Activated naive CD4-positive, alpha-beta T cell treated with anti-CD3 and anti-CD28 coated beads for 36 hours (primary cell): ENCODE data around the gene BRD9. TPM values are rescaled to one million over a fixed set of nuclear protein-coding genes. Genes with fewer than 3 reads are reported as not detected.
A peak's percentile ranks its signal among the peaks of the same experiment; 100 is the strongest.
"Not testable (repeated sequence)": the region's sequence is repeated elsewhere in the genome, so short reads cannot be mapped to it uniquely, and the experiment has no call there.

Experiments
- CTCF ChIA-PET: fragments of 350-600 bp; sonication (Branson Sonifier 250); formaldehyde crosslinking; loops from one replicate; lab custom pipeline; 2021; ENCODE audit warnings: antibody characterized with exemption; lab: Charles Lee
- DNase-seq: peaks from one replicate; pipeline ENCODE4 v3.0.0-alpha.2; 2020
- H3K27ac Mint-ChIP-seq: one replicate; pipeline ENCODE4 v1.8.0; 2021; ENCODE audit warnings: mild to moderate bottlenecking, mixed read lengths
- H3K27me3 Mint-ChIP-seq: one replicate; pipeline ENCODE4 v1.8.0; 2021; ENCODE audit warnings: low read depth, mixed read lengths
- H3K36me3 Mint-ChIP-seq: one replicate; pipeline ENCODE4 v1.8.0; 2021; ENCODE audit warnings: low read depth, mixed read lengths
- H3K4me1 Mint-ChIP-seq: one replicate; pipeline ENCODE4 v1.8.0; 2021; ENCODE audit warnings: low read depth, mixed read lengths
- H3K4me3 Mint-ChIP-seq: one replicate; pipeline ENCODE4 v1.8.0; 2021; ENCODE audit warnings: mild to moderate bottlenecking, moderate library complexity, mixed read lengths
- H3K9me3 Mint-ChIP-seq: one replicate; pipeline ENCODE4 v1.8.0; 2021; ENCODE audit warnings: mixed read lengths
- intact Hi-C: fragments of 100-400 bp; cut with micrococcal nuclease; formaldehyde crosslinking; loops from one replicate; pipeline ENCODE4 v1.15.1; 2023
- total RNA-seq, 2 experiments: library from RNA; stranded (reverse); gene quantifications; one replicate each; pipeline ENCODE4 v1.2.3, GENCODE V29; 2021

The BRD9 gene
- total RNA-seq = 10 to 100 TPM; 42.4 to 45.4 TPM

GRCh38 chr5:892394-893136 is at the start of gene BRD9, which contains the start of gene TRIP13:
Gene BRD9, minus strand, starts transcription at chr5:892801. Its CDS starts 144 bp downstream, at chr5:892657.
Gene TRIP13, plus strand, starts transcription at chr5:892884. Its CDS starts 115 bp downstream, at chr5:892999.
- peak; percentile 86 for DNase-seq
- Mint-ChIP-seq H3K4me3 (peak within 1 kb of the TSS; percentile 87), H3K36me3 (peaks cover 40% of the 10 kb centered on the region), H3K27me3 (no peaks in the 10 kb centered on the region), H3K4me1 (peaks cover 34% of the 10 kb centered on the region), H3K9me3 (no peaks in the 10 kb centered on the region), H3K27ac (peak within 1 kb of the TSS; percentile 77)
- intact Hi-C loops = loop anchor here (2.0 to 5.0 kb wide), 3 partner anchors 200 to 440 kb away; partner anchors contain the start of gene TPPP
- CTCF ChIA-PET = interaction anchor here (0.7 to 1.7 kb wide), 3 partner anchors 11 to 752 kb away, joined by 3 to 5 read pairs (median 5); no protein-coding TSS in a partner anchor

GRCh38 chr5:940741-941140 is 48.1 kb upstream of the BRD9 start:
- peaks cover 18% of the 10 kb centered on the region for H3K27me3 Mint-ChIP-seq

GRCh38 chr5:939368-939767 is 46.8 kb upstream of the BRD9 start:
- no peaks in the 10 kb centered on the region for H3K36me3 Mint-ChIP-seq
- CTCF ChIA-PET = no interaction called here
- H3K27ac Mint-ChIP-seq = no peak overlapping the region
- DNase-seq = no peak
- peaks cover 3% of the 10 kb centered on the region for H3K4me1 Mint-ChIP-seq
- no peaks in the 10 kb centered on the region for H3K9me3 Mint-ChIP-seq
- H3K27me3 Mint-ChIP-seq = peaks cover 10% of the 10 kb centered on the region
- H3K4me3 Mint-ChIP-seq = no peak overlapping the region
- intact Hi-C loops = no loop called here

More at GRCh38 chr5:940741-941140, 48.1 kb upstream of the BRD9 start:
- DNase-seq, H3K9me3 Mint-ChIP-seq, H3K27ac Mint-ChIP-seq, CTCF ChIA-PET, H3K4me3 Mint-ChIP-seq, H3K36me3 Mint-ChIP-seq, intact Hi-C loops, H3K4me1 Mint-ChIP-seq: not testable (repeated sequence)

DNA sequence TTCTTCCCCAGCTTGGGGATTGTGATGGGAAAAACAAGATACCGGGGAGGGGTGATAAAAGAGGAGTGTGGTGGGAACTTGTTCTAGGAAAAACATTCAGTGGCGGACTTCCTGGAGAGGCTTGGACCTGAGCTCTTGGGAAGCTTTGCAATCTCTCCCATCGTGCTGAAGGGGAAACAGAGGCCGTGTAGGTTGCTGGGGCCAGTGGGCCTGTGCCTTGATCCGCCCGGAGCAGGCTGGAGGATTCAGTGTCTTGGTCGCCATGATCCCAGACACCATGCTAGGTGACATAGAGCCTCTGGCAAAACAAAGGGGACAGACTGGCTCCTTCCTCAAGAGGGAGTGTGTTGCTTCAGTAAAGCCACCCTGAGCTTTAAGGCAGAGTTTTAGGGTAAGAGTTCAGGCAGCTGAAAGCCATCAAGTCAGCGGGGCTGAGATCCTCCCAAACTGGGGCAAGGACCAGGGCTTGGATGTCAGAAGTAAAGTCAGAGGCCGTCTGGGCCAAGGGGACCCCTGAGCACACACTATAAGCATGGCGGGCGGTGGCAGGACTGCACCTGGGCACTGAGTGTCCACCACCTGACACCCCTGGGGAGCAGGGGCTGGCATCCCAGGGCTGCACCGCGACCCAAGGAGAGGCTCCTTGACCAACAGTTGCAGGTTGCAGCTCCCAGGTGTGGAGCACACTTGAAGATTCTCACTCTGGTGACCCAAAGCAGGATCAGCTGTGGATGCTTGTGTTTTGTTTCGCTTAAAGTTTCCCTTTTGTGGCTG is 44.7 kb upstream of the BRD9 start:
- Mint-ChIP-seq H3K27me3 (peaks cover 3% of the 10 kb centered on the region), H3K36me3 (no peaks in the 10 kb centered on the region), H3K27ac (no peak overlapping the region), H3K4me1 (peaks cover 12% of the 10 kb centered on the region), H3K9me3 (no peaks in the 10 kb centered on the region), H3K4me3 (no peak overlapping the region)
- CTCF ChIA-PET = no interaction called here
- intact Hi-C loops = no loop called here
- no peak for DNase-seq

DNA sequence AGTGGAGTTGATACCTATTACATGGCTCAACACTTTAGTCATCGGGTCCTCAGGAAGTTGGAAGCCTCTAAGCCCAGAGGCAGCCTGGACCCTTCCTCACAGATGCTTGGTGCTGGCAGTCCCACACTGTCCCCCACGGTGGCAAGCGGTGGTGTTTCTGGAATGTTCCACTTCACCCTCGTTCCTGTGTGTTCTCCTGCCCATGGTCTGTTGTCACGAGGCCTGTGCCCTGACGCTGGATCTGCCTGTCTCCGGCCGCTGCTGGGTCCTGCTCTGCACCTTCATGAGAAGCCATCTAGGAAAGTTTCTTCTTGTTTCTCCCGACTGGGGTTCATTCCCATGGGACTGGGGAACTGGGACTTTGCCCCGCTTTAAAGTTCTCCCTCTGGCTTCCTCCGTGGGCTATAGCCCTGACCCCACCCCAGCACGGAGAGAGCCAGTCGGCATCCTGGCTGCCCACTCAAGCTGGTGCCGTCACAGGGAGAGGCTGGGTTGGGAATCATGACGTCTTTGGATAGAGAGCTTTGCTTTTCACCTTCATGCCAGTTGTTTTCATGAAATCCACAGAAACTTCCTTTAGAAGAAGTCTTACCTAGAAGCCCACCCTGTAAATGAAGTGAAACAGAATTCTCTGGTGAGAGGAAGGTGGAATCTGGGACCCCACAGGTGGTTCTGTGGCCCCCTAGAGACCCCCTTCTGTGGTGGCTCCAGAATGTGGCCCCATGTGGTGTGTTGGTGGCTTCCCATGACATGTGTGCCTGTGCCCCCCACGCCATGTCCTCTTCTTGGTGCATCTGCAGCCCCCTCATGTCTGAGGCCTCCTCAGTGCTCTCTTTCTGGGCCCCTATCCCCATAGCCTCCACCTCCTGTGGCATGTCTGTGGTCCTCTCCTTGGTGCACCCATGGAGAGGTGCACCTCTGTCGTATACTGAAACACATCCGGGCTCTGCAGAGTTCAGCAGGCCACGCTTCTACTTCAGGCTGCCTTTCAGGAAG is 43.8 kb upstream of the BRD9 start:
- no peak overlapping the region for H3K27ac Mint-ChIP-seq
- CTCF ChIA-PET = no interaction called here

DNA sequence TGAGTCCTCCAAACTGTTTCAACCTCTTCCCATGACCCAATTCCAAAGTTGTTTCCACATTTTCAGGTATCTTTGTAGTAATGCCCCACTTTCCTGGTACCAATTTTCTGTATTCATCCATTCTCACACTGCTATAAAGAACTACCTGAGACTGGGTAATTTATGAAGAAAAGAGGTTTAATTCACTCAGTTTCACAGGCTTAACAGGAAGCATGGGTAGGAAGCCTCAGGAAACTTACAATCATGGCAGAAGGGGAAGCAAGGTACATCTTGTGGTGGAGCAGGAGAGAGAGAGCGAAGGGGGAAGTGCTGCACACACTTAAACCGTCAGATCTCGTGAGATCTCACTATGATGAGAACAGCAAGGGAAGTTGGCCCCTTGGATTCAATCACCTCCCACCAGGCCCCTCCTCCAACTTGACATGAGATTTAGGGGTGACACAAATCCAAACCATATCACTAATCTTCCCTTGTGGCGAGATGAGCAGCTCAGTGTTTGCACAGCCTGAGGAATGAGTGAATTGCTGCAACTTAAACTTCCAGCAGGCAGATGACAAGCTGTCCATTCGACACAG is 43.0 kb upstream of the BRD9 start:
- Mint-ChIP-seq H3K9me3 (no peaks in the 10 kb centered on the region), H3K27me3 (no peaks in the 10 kb centered on the region), H3K4me1 (peaks cover 12% of the 10 kb centered on the region), H3K27ac (no peak overlapping the region), H3K36me3 (no peaks in the 10 kb centered on the region), H3K4me3 (no peak overlapping the region)
- no peak for DNase-seq
- intact Hi-C loops = loop anchor here (2.0 kb wide), 2 partner anchors 29 to 75 kb away; no protein-coding TSS in a partner anchor
- CTCF ChIA-PET = interaction anchor here (1.5 kb wide), 1 partner anchor 205 kb away, joined by 5 read pairs; no protein-coding TSS in a partner anchor

More for the DNA sequence above, 43.8 kb upstream of the BRD9 start:
- Mint-ChIP-seq H3K4me1 (peaks cover 12% of the 10 kb centered on the region), H3K4me3 (no peak overlapping the region), H3K9me3 (no peaks in the 10 kb centered on the region), H3K27me3 (no peaks in the 10 kb centered on the region), H3K36me3 (no peaks in the 10 kb centered on the region)
- no peak for DNase-seq
- intact Hi-C loops = no loop called here

- not testable (repeated sequence) for H3K36me3 Mint-ChIP-seq, H3K4me3 Mint-ChIP-seq, H3K9me3 Mint-ChIP-seq, DNase-seq, H3K27ac Mint-ChIP-seq, H3K27me3 Mint-ChIP-seq
- H3K4me1 Mint-ChIP-seq = peaks cover 12% of the 10 kb centered on the region
- CTCF ChIA-PET = interaction anchor here (0.6 to 1.5 kb wide), 6 partner anchors 11 to 709 kb away, joined by 3 to 7 read pairs (median 4); no protein-coding TSS in a partner anchor
- intact Hi-C loops = loop anchor here (2.0 kb wide), 2 partner anchors 30 to 76 kb away; no protein-coding TSS in a partner anchor
Measured at GRCh38 chr5:934381-934967, 41.9 kb upstream of the BRD9 start.

- intact Hi-C loops = loop anchor here (2.0 kb wide), 2 partner anchors 31 to 77 kb away; no protein-coding TSS in a partner anchor
- H3K36me3 Mint-ChIP-seq, H3K4me3 Mint-ChIP-seq, H3K9me3 Mint-ChIP-seq, H3K27me3 Mint-ChIP-seq, H3K27ac Mint-ChIP-seq, DNase-seq: not testable (repeated sequence)
- peaks cover 12% of the 10 kb centered on the region for H3K4me1 Mint-ChIP-seq
- CTCF ChIA-PET = interaction anchor here (0.6 to 1.5 kb wide), 6 partner anchors 10 to 709 kb away, joined by 3 to 7 read pairs (median 4); no protein-coding TSS in a partner anchor
Measured at GRCh38 chr5:933951-934350, 41.4 kb upstream of the BRD9 start.

GRCh38 chr5:933251-933861 is 40.8 kb upstream of the BRD9 start:
- Mint-ChIP-seq H3K27ac (no peak overlapping the region), H3K36me3 (no peaks in the 10 kb centered on the region), H3K9me3 (no peaks in the 10 kb centered on the region), H3K27me3 (peaks cover 3% of the 10 kb centered on the region), H3K4me1 (peaks cover 12% of the 10 kb centered on the region), H3K4me3 (no peak overlapping the region)
- CTCF ChIA-PET = interaction anchor here (0.6 to 2.0 kb wide), 6 partner anchors 10 to 710 kb away, joined by 3 to 9 read pairs (median 3); no protein-coding TSS in a partner anchor
- DNase-seq = no peak
- intact Hi-C loops = no loop called here

- DNase-seq = no peak
- H3K4me3 Mint-ChIP-seq = no peak overlapping the region
- intact Hi-C loops = no loop called here
- H3K36me3 Mint-ChIP-seq = no peaks in the 10 kb centered on the region
- peaks cover 7% of the 10 kb centered on the region for H3K27me3 Mint-ChIP-seq
- CTCF ChIA-PET = interaction anchor here (0.6 to 2.0 kb wide), 4 partner anchors 9 to 602 kb away, joined by 3 to 9 read pairs (median 5); no protein-coding TSS in a partner anchor
- H3K4me1 Mint-ChIP-seq = peaks cover 12% of the 10 kb centered on the region
- no peak overlapping the region for H3K27ac Mint-ChIP-seq
- no peaks in the 10 kb centered on the region for H3K9me3 Mint-ChIP-seq
Measured at GRCh38 chr5:932628-933250, 40.1 kb upstream of the BRD9 start.
